ENCODE results near the gene DIPK2A. TPM values are rescaled to one million over a fixed set of nuclear protein-coding genes. Genes with fewer than 3 reads are reported as not detected.

Gene DIPK2A
- total RNA-seq, 1 donor = 38.0 TPM

DNA sequence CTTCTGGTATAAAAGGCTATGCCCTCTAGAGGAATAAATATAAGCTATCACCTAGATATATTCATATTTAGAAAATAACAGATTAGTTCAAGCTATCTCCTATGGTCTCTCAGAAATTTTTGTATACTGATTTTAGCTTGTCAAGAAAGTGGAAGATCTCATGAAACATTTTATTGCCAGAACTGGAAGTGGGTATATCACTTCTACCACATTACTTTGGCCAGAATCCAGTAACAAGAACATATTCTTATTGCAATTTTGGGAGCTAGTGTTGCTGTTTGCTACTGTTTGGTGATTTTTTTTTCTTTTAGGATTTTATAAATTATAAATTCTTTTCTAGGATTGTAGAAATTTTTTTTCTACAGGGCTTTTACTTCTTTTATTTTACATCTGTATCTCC is 14.2 kb upstream of the DIPK2A start:
- Histone ChIP-seq H2AFZ (ENCODE audit: low read length) (no peak overlapping the region), H3K9me3 (ENCODE audit: low read depth, low read length) (no peaks in the 10 kb centered on the region), H3K4me2 (ENCODE audit: insufficient read depth, low read length) (no peak overlapping the region), H3K4me3 (ENCODE audit: insufficient read depth, low read length) (no peak overlapping the region), H3K79me2 (ENCODE audit: insufficient read depth, low read length) (no peaks in the 10 kb centered on the region), H4K20me1 (ENCODE audit: insufficient read depth, low read length) (no peaks in the 10 kb centered on the region), H3K27ac (ENCODE audit: low read depth, low read length) (no peak overlapping the region), H3K4me1 (ENCODE audit: insufficient read depth, low read length) (no peaks in the 10 kb centered on the region), H3K36me3 (ENCODE audit: insufficient read depth, low read length) (no peaks in the 10 kb centered on the region), H3K27me3 (ENCODE audit: insufficient read depth, low read length) (no peaks in the 10 kb centered on the region)
- DNase-seq (ENCODE audit: insufficient read length, low spot score, missing footprints) = no peak
- TF ChIP-seq, protein P1, sequence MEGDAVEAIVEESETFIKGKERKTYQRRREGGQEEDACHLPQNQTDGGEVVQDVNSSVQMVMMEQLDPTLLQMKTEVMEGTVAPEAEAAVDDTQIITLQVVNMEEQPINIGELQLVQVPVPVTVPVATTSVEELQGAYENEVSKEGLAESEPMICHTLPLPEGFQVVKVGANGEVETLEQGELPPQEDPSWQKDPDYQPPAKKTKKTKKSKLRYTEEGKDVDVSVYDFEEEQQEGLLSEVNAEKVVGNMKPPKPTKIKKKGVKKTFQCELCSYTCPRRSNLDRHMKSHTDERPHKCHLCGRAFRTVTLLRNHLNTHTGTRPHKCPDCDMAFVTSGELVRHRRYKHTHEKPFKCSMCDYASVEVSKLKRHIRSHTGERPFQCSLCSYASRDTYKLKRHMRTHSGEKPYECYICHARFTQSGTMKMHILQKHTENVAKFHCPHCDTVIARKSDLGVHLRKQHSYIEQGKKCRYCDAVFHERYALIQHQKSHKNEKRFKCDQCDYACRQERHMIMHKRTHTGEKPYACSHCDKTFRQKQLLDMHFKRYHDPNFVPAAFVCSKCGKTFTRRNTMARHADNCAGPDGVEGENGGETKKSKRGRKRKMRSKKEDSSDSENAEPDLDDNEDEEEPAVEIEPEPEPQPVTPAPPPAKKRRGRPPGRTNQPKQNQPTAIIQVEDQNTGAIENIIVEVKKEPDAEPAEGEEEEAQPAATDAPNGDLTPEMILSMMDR (IDR thresholded peaks at IDR 0.05; ENCODE audit: extremely low read depth, low read depth, low read length) = no peak

DNA sequence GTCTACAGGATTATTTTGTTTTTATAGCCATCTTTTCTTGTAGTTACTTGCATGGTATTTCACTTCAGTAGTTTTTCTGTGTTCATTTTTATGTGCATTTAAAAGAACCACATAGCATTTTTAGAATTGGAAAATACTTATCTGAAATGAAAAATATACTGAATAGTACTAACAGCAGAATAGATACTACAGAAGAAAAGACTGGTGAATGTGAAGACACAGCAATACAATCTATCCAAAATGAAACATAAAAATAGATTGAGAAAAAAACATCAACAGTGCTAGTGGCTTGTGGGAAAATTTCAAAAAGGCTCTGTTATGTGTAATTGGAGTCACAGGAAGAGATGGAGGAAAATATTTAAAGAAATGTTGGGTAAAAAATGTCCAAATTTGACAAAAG is 12.7 kb upstream of the DIPK2A start:
- Histone ChIP-seq H4K20me1 (ENCODE audit: insufficient read depth, low read length) (no peaks in the 10 kb centered on the region), H3K27ac (ENCODE audit: low read depth, low read length) (no peak overlapping the region), H3K79me2 (ENCODE audit: insufficient read depth, low read length) (no peaks in the 10 kb centered on the region), H3K36me3 (ENCODE audit: insufficient read depth, low read length) (no peaks in the 10 kb centered on the region), H3K4me1 (ENCODE audit: insufficient read depth, low read length) (no peaks in the 10 kb centered on the region), H3K27me3 (ENCODE audit: insufficient read depth, low read length) (no peaks in the 10 kb centered on the region), H3K9me3 (ENCODE audit: low read depth, low read length) (no peaks in the 10 kb centered on the region), H2AFZ (ENCODE audit: low read length) (no peak overlapping the region), H3K4me3 (ENCODE audit: insufficient read depth, low read length) (no peak overlapping the region), H3K4me2 (ENCODE audit: insufficient read depth, low read length) (no peak overlapping the region)
- TF ChIP-seq, protein P1 (IDR thresholded peaks at IDR 0.05; ENCODE audit: extremely low read depth, low read depth, low read length) = no peak
- DNase-seq (ENCODE audit: insufficient read length, low spot score, missing footprints) = no peak

DNA sequence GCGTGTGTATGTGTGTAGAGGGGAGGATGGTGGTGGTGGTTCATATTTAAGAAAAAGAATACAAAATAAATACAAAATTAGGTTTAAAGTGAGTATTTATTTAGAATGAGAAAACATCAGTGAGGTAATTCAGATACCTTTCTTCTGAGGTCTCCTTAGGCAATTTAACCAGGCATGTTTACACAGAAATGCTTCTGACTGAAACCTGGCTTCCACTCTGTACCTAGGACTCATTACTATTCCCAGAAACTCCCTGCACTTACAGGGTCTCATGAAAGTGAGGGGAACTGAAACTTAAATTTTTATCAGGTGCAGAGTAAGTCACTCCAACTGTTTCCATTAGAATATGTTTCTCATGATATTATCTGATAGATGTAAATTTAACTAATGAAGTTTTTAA is 10.3 kb upstream of the DIPK2A start:
- no peak overlapping the region for H3K4me3 ChIP-seq (ENCODE audit: insufficient read depth, low read length)
- H3K27ac ChIP-seq (ENCODE audit: low read depth, low read length) = no peak overlapping the region
- H3K9me3 ChIP-seq (ENCODE audit: low read depth, low read length) = no peaks in the 10 kb centered on the region
- H3K79me2 ChIP-seq (ENCODE audit: insufficient read depth, low read length) = no peaks in the 10 kb centered on the region
- H4K20me1 ChIP-seq (ENCODE audit: insufficient read depth, low read length) = no peaks in the 10 kb centered on the region
- no peak overlapping the region for H2AFZ ChIP-seq (ENCODE audit: low read length)
- H3K27me3 ChIP-seq (ENCODE audit: insufficient read depth, low read length) = no peaks in the 10 kb centered on the region
- no peak overlapping the region for H3K4me2 ChIP-seq (ENCODE audit: insufficient read depth, low read length)
- peaks cover 5% of the 10 kb centered on the region for H3K4me1 ChIP-seq (ENCODE audit: insufficient read depth, low read length)
- DNase-seq (ENCODE audit: insufficient read length, low spot score, missing footprints) = no peak
- no peaks in the 10 kb centered on the region for H3K36me3 ChIP-seq (ENCODE audit: insufficient read depth, low read length)
- TF ChIP-seq, protein P1 (IDR thresholded peaks at IDR 0.05; ENCODE audit: extremely low read depth, low read depth, low read length) = no peak

DNA sequence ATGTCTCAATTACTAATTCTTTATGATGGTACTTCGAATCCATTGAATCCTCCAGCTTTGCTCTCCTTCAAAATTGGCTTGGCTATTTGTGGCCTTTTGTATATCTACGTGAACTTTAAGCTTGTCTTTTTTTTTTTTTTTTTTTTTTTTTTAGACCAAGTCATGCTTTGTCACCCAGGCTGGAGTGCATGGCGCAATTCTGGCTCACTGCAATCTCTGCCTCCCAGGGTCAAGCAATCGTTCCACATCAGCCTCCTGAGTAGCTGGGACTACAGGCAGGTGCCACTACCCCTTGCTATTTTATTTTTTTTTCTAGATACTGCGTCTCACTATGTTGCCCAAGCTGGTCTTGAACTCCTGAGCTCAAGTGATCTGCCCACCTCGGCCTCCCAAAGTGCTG is 7.7 kb upstream of the DIPK2A start:
- Histone ChIP-seq H4K20me1 (ENCODE audit: insufficient read depth, low read length) (no peaks in the 10 kb centered on the region), H3K27ac (ENCODE audit: low read depth, low read length) (no peak overlapping the region), H3K4me3 (ENCODE audit: insufficient read depth, low read length) (no peak overlapping the region), H3K4me2 (ENCODE audit: insufficient read depth, low read length) (no peak overlapping the region), H3K79me2 (ENCODE audit: insufficient read depth, low read length) (no peaks in the 10 kb centered on the region), H3K36me3 (ENCODE audit: insufficient read depth, low read length) (no peaks in the 10 kb centered on the region), H3K27me3 (ENCODE audit: insufficient read depth, low read length) (no peaks in the 10 kb centered on the region), H3K9me3 (ENCODE audit: low read depth, low read length) (no peaks in the 10 kb centered on the region), H3K4me1 (ENCODE audit: insufficient read depth, low read length) (peaks cover 5% of the 10 kb centered on the region), H2AFZ (ENCODE audit: low read length) (no peak overlapping the region)
- DNase-seq (ENCODE audit: insufficient read length, low spot score, missing footprints) = no peak
- TF ChIP-seq, protein P1 (IDR thresholded peaks at IDR 0.05; ENCODE audit: extremely low read depth, low read depth, low read length) = no peak

Measured in osteoblast (primary cell).